ENCODE results near the gene TINAGL1.
A peak's percentile ranks its signal among the peaks of the same experiment; 100 is the strongest.

TINAGL1 gene, protein sequence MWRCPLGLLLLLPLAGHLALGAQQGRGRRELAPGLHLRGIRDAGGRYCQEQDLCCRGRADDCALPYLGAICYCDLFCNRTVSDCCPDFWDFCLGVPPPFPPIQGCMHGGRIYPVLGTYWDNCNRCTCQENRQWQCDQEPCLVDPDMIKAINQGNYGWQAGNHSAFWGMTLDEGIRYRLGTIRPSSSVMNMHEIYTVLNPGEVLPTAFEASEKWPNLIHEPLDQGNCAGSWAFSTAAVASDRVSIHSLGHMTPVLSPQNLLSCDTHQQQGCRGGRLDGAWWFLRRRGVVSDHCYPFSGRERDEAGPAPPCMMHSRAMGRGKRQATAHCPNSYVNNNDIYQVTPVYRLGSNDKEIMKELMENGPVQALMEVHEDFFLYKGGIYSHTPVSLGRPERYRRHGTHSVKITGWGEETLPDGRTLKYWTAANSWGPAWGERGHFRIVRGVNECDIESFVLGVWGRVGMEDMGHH

GRCh38 chr1:31576201-31576669 is at the start of gene TINAGL1:
TINAGL1 (plus strand) TSS chr1:31576515; CDS start chr1:31577149, 634 bp downstream.
- DNase-seq (ENCODE audit: low read depth in 3 of 3), result no peak

GRCh38 chr1:31529999-31530684 is 46.2 kb upstream of the TINAGL1 start:
- no peak for DNase-seq (ENCODE audit: low read depth in 3 of 3)

GRCh38 chr1:31531177-31531999 is 44.9 kb upstream of the TINAGL1 start:
- no peak for DNase-seq (ENCODE audit: low read depth in 3 of 3)

DNA sequence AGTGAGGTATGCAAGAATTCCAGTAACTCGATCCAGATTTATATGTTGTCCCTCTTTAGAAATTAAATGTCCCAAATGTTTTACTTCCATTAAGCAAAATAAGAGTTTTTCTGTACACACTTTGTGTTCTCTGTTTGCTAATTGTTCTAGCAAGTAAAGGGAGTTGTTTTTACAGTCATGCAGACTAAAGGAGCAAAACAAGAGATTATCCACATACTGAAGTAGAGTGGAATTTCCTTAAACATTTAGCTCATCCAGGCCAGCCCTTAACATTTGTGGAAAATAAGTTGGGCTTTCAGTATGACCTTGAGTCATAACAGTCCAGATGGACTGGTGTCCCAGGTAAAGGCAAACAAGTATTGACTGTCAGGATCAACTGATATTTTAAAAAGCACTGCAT is 44.1 kb upstream of the TINAGL1 start:
- DNase-seq (ENCODE audit: low read depth in 3 of 3), result no peak

DNA sequence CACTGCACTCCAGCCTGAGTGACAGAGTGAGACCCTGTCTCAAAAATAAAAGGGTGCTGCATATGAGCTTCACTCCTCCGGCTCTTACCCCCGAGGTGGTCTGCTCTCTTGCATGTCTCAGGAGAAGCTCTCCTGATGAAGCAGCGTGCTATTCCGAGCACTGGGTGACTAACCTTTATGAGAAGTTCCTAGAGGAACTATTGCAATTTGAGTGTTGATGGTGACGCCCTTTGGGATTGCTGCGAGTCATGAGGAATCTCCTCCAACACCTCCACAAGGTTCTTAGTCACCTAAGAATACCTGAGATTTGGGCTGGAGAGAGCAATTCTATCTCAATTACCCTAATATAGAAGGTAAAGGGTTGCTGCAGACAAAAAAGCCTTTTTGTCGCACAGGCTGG is 40.8 kb upstream of the TINAGL1 start:
- no peak for DNase-seq (ENCODE audit: low read depth in 3 of 3)

DNA sequence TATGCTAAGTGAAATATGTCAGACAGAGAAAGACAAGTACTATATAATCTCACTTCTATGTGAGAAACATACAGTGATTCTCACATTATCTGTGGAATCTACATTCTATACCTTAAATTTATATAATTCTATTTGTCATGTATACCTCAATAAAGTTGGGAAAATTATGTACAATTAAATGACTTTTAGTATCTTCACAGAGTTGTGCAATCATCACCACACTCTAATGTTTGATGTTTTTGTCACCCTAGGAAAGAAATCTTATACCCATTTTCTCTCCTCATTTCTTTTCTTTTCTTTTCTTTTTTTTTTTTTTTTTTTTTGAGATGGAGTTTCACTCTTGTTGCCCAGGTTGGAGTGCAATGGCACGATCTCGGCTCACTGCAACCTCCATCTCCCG is 37.0 kb upstream of the TINAGL1 start:
- no peak for DNase-seq (ENCODE audit: low read depth in 3 of 3)

GRCh38 chr1:31541194-31541593 is 35.1 kb upstream of the TINAGL1 start:
- no peak for DNase-seq (ENCODE audit: low read depth in 3 of 3)

DNA sequence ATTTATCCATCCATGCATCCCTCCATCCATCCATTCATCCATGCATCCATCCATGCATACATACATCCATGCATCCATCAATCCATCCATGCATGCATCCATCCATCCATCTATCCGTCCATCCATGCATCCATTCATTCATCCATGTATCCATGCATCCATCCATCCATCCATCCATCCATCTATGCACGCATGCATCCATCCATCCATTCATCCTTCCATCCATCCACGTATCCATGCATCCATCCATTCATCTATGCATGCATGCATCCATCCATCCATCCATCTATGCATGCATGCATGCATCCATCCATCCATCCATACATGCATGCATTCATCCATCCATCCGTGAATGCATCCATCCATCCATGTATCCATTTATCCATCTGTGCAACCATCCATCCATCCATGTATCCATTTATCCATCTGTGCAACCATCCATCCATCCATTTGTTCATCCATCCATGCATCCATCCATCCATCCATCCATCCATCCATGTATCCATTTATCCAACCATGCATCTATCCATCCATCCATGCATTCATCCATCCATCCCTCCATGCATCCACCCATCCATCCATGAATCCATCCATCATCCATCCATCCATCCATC is 30.3 kb upstream of the TINAGL1 start:
- no peak for DNase-seq (ENCODE audit: low read depth in 3 of 3)

GRCh38 chr1:31548534-31548906 is 27.8 kb upstream of the TINAGL1 start:
- DNase-seq (ENCODE audit: low read depth in 3 of 3), result no peak

GRCh38 chr1:31548907-31549808 is 27.2 kb upstream of the TINAGL1 start:
- peak; percentile 73 to 87 (median 78) for DNase-seq (ENCODE audit: low read depth in 3 of 3)

GRCh38 chr1:31549809-31550620 is 26.3 kb upstream of the TINAGL1 start:
- DNase-seq (ENCODE audit: low read depth in 3 of 3), result no peak

DNA sequence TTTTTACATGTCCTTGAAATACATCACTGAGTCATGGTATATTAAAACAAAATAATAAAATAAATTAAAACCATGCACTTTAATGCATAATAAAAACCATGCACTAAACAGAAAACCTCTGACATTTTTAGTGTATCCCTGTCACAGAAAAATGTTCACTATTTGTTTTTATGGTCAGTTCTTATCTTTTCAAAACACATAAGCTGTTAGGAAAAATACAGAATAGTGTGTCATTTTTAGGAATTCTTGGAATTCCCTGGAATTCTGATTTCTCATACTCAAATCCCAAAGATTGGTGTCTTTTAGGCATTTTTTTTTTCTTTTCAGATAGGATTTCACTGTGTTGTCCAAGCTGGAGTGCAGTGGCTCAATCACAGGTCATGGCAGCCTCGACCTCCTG is 25.1 kb upstream of the TINAGL1 start:
- no peak for DNase-seq (ENCODE audit: low read depth in 3 of 3)

DNA sequence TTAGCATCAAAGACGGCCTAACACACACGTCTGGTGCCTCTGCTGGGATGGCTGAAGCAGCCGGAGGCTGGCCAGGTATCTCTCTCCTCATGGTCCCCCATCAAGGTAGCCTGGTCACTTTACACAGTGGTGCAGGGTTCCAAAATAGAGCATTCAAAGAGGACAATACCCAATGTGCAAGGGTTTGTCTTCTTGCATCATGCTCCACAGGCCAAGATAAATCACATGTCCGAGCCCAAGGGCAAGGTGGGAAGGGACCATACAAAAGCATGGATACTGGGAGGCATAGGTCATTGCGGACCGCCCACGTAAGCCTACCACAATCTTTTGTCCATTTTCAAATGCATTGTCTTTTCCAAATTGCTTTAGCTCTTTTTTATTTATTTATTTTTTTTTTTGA is 23.8 kb upstream of the TINAGL1 start:
- no peak for DNase-seq (ENCODE audit: low read depth in 3 of 3)

GRCh38 chr1:31556481-31557006 is 19.8 kb upstream of the TINAGL1 start:
- no peak for DNase-seq (ENCODE audit: low read depth in 3 of 3)

- no peak for DNase-seq (ENCODE audit: low read depth in 3 of 3)
Observed at GRCh38 chr1:31559715-31560114, 16.6 kb upstream of the TINAGL1 start.

GRCh38 chr1:31560394-31560793 is 15.9 kb upstream of the TINAGL1 start:
- DNase-seq (ENCODE audit: low read depth in 3 of 3), result no peak

- DNase-seq (ENCODE audit: low read depth in 3 of 3), result no peak
Observed at GRCh38 chr1:31562707-31563360, 13.5 kb upstream of the TINAGL1 start.

- DNase-seq (ENCODE audit: low read depth in 3 of 3), result no peak
Observed at GRCh38 chr1:31564606-31564989, 11.7 kb upstream of the TINAGL1 start.

DNA sequence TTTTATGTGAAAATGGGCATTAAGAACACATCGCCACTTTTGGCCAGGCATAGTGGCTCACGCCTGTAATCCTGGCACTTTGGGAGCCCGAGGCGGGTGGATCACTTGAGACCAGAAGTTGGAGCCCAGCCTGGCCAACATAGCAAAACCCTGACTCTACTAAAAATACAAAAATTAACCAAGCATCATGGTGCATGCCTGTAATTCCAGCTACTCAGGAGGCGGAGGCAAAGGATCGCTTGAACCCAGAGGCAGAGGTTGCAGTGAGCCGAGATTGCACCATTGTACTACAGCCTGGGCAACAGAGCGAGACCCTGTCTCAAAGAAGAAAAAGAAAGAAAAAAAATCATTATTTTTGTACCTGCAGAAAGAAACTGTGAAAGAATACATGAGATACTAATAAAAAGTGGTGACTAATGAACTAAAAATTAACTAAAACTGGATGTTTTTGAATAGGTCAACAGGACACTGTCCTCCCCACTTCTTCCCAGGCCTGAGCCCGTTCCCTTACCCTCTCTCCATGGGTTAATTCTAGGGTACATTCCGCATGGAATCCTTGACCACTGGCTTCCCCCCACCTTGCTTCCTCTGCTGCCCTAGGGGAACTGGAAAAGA is 8.3 kb upstream of the TINAGL1 start:
- no peak for DNase-seq (ENCODE audit: low read depth in 3 of 3)

Measured in stimulated activated CD4-positive, alpha-beta T cell treated with anti-CD3 and anti-CD28 coated beads, TNF-alpha, amount 100 ng/mL, for 48 hours (primary cell).